ENCODE results near the gene METTL5. TPM values are rescaled to one million over a fixed set of nuclear protein-coding genes. Genes with fewer than 3 reads are reported as not detected.
"Not testable (repeated sequence)": the region's sequence is repeated elsewhere in the genome, so short reads cannot be mapped to it uniquely, and the experiment has no call there.

METTL5 gene
- total RNA-seq, 4 donors from 2014 or later, result 49.8 to 77.3 (median 57.4) TPM

DNA sequence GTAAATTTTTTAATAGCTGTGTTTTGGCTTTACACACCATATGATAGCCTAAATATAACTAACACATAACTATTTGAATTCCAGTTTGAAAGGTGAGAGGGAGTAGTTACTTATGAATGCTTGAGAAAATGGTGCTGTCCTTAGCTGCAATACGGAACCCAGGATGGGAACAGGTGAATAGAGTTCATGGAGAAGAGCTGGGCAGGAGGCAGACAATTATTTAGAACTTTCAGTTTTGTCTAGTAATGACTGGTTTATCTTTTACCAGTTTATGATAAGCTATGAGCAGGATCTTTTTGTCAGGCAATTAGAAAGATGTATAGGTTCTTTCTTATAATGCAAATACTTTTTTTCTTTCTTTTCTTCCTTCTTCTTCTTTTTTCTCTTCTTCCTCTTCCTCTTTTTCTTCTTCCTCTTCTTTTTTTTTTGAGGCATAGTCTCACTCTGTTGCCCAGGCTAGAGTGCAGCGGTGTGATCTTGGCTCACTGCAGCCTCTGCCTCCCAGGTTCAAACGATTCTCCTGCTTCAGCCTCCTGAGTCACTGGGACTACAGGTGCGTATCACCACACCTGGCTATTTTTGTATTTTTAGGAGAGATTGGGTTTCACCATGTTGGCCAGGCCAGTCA is 28.4 kb upstream of the METTL5 start:
- WGBS, 2 donors, result 94% methylated on average over 4 of the region's 4 CpGs
- no peaks in the 10 kb centered on the region for H3K27me3 ChIP-seq
- H3K4me1 ChIP-seq, result peaks cover 18 to 41% of the 10 kb centered on the region in 2 donors
- H3K4me3 ChIP-seq (replicated peaks in 1 of 3), result no peak overlapping the region
- no peaks in the 10 kb centered on the region for H3K9me3 ChIP-seq
- no peak for DNase-seq
- H3K27ac ChIP-seq, result no peak overlapping the region
- H3K36me3 ChIP-seq, result no peaks in the 10 kb centered on the region
- intact Hi-C loops (cut with DNase I), result no loop called here
- TF ChIP-seq POLR2A (IDR thresholded peaks at IDR 0.05) (no peak), CTCF (IDR thresholded peaks at IDR 0.05) (no peak)

- H3K4me3 ChIP-seq (replicated peaks in 1 of 3), result no peak overlapping the region
- H3K27me3 ChIP-seq, result no peaks in the 10 kb centered on the region
- H3K4me1 ChIP-seq, result peaks cover 19 to 47% of the 10 kb centered on the region in 2 donors
- H3K36me3 ChIP-seq, result no peaks in the 10 kb centered on the region
- no peaks in the 10 kb centered on the region for H3K9me3 ChIP-seq
- WGBS, 2 donors, result 79 to 86% methylated on average over 1 of the region's 1 CpG
- DNase-seq, result no peak
- H3K27ac ChIP-seq, result peak overlapping the region; percentile 6 to 46 (median 24)
- TF ChIP-seq CTCF (IDR thresholded peaks at IDR 0.05) (no peak), POLR2A (IDR thresholded peaks at IDR 0.05) (no peak)
- intact Hi-C loops (cut with DNase I), result no loop called here
Observed at GRCh38 chr2:169849710-169850109, 25.0 kb upstream of the METTL5 start.

- H3K9me3 ChIP-seq; intact Hi-C loops (cut with DNase I); H3K27me3 ChIP-seq; H3K36me3 ChIP-seq; H3K4me3 ChIP-seq (replicated peaks in 1 of 3): not testable (repeated sequence)
- H3K4me1 ChIP-seq, result peaks cover 20 to 48% of the 10 kb centered on the region in 2 donors
- 34 to 41% methylated on average over 8 of the region's 8 CpGs for WGBS, 2 donors
- DNase-seq, result peak; percentile 89 to 93
- H3K27ac ChIP-seq, result peak overlapping the region; percentile 24 to 48 (median 46)
Observed at GRCh38 chr2:169848959-169849693, 24.4 kb upstream of the METTL5 start.

GRCh38 chr2:169845016-169845415 is 20.3 kb upstream of the METTL5 start:
- no peaks in the 10 kb centered on the region for H3K27me3 ChIP-seq
- H3K4me1 ChIP-seq, result peaks cover 26 to 52% of the 10 kb centered on the region in 2 donors
- peak; percentile 63 to 70 for DNase-seq
- TF ChIP-seq POLR2A (IDR thresholded peaks at IDR 0.05), result no peak
- TF ChIP-seq CTCF (IDR thresholded peaks at IDR 0.05), result no peak
- H3K4me3 ChIP-seq (replicated peaks in 1 of 3), result no peak overlapping the region
- 65 to 76% methylated on average over 2 of the region's 2 CpGs for WGBS, 2 donors
- no peaks in the 10 kb centered on the region for H3K9me3 ChIP-seq
- H3K36me3 ChIP-seq, result no peaks in the 10 kb centered on the region
- H3K27ac ChIP-seq, result no peak overlapping the region
- intact Hi-C loops (cut with DNase I), result no loop called here

- intact Hi-C loops (cut with DNase I); H3K9me3 ChIP-seq; H3K27me3 ChIP-seq; DNase-seq; H3K4me3 ChIP-seq (replicated peaks in 1 of 3); H3K36me3 ChIP-seq; H3K27ac ChIP-seq: not testable (repeated sequence)
- H3K4me1 ChIP-seq, result peaks cover 14 to 43% of the 10 kb centered on the region in 2 donors
- WGBS, 2 donors, result 98 to 100% methylated on average over 8 to 13 of the region's 24 CpGs
Observed at GRCh38 chr2:169841625-169842024, 16.9 kb upstream of the METTL5 start.

GRCh38 chr2:169840747-169841142 is 16.0 kb upstream of the METTL5 start:
- Histone ChIP-seq H3K4me1 (peaks cover 14 to 37% of the 10 kb centered on the region in 2 donors), H3K4me3 (replicated peaks in 1 of 3) (no peak overlapping the region), H3K36me3 (no peaks in the 10 kb centered on the region), H3K27me3 (no peaks in the 10 kb centered on the region), H3K27ac (no peak overlapping the region), H3K9me3 (no peaks in the 10 kb centered on the region)
- no peak for TF ChIP-seq CTCF (IDR thresholded peaks at IDR 0.05)
- no peak for TF ChIP-seq POLR2A (IDR thresholded peaks at IDR 0.05)
- intact Hi-C loops (cut with DNase I), result no loop called here
- DNase-seq, result no peak
- 97 to 100% methylated on average over 2 of the region's 2 CpGs for WGBS, 2 donors
